Measurements from ENCODE around the gene INTS4. TPM values are rescaled to one million over a fixed set of nuclear protein-coding genes. Genes with fewer than 3 reads are reported as not detected.
"Not testable (repeated sequence)": the region's sequence is repeated elsewhere in the genome, so short reads cannot be mapped to it uniquely, and the experiment has no call there.

Gene INTS4
- total RNA-seq, 1 donor from 2014 or later, result 32.5 TPM

DNA sequence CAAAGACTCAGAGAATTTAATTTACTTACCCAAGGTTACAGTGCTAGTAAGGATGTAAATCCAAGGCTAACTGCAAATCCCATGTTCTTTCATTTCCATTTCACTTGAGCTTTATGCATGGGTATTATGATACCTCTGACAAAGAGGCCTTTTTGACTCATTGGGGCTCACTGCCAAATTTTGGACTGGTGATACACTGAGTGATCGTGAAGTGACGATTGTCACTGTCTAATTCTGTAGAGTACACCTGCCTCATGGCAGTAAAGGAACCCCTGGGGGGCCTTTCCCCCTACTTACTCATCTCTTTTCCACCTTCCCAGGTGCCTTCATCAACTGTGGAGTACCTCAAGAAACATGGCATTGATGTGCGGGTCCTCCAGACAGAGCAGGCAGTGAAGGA, 122.6 kb downstream of the INTS4 start:
- H3K27me3 ChIP-seq (ENCODE audit: control insufficient read depth, insufficient read depth, low read length), result no peaks in the 10 kb centered on the region
- DNase-seq (ENCODE audit: low read depth), result no peak
- H3K36me3 ChIP-seq (ENCODE audit: control insufficient read depth, insufficient read depth, low read length), result peaks cover 1% of the 10 kb centered on the region
- no peak for TF ChIP-seq CTCF (IDR thresholded peaks at IDR 0.05; ENCODE audit: insufficient read depth, low read length, poor library complexity, severe bottlenecking)
- no peak overlapping the region for H3K4me3 ChIP-seq (ENCODE audit: low read depth, low read length)

DNA sequence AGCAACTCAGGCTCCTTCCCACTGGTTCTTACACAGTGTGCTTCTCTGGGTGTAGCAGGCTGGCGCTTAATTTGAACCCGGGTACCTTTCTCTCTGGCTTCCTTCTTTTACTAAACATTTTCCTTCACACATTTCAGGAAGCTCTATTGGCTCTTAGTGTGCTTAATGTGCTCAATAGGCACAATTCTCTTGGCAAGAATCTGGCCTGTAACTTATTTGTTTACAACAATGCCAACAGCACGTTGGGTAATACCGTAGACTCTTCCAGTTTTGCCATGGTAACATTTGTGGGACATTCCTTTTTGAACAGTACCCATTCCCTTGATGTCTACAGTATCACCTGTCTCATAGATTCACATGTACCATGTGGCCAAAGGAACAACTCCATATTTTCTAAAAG, 125.7 kb downstream of the INTS4 start:
- Histone ChIP-seq H3K27me3 (ENCODE audit: control insufficient read depth, insufficient read depth, low read length) (no peaks in the 10 kb centered on the region), H3K4me3 (ENCODE audit: low read depth, low read length) (no peak overlapping the region), H3K36me3 (ENCODE audit: control insufficient read depth, insufficient read depth, low read length) (peaks cover 1% of the 10 kb centered on the region)
- DNase-seq (ENCODE audit: low read depth), result no peak
- TF ChIP-seq CTCF (IDR thresholded peaks at IDR 0.05; ENCODE audit: insufficient read depth, low read length, poor library complexity, severe bottlenecking), result no peak

DNA sequence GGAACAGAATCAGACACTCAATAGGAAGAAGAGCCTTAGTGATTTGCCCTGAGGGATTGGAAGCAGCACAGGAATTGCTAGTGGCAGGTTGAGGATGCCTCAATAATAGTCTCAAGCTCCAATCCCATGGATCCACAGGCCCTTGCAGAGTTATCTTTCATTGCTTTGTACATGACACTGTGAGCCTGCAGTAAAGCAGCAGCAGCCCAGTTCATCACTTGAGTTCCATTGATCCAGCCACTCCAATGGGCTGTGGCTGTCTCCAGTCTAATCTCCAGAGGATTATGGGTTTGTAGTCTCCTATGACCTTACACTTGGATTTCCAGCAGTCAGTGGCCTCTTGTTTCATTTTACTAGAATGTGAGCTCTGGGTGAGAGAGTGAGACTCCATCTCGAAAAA, 128.1 kb downstream of the INTS4 start:
- Histone ChIP-seq H3K27me3 (ENCODE audit: control insufficient read depth, insufficient read depth, low read length) (no peaks in the 10 kb centered on the region), H3K4me3 (ENCODE audit: low read depth, low read length) (no peak overlapping the region), H3K36me3 (ENCODE audit: control insufficient read depth, insufficient read depth, low read length) (peaks cover 1% of the 10 kb centered on the region)
- no peak for DNase-seq (ENCODE audit: low read depth)
- TF ChIP-seq CTCF (IDR thresholded peaks at IDR 0.05; ENCODE audit: insufficient read depth, low read length, poor library complexity, severe bottlenecking), result no peak

- Histone ChIP-seq H3K27me3 (ENCODE audit: control insufficient read depth, insufficient read depth, low read length) (no peaks in the 10 kb centered on the region), H3K4me3 (ENCODE audit: low read depth, low read length) (no peak overlapping the region), H3K36me3 (ENCODE audit: control insufficient read depth, insufficient read depth, low read length) (peaks cover 1% of the 10 kb centered on the region)
- no peak for DNase-seq (ENCODE audit: low read depth)
- no peak for TF ChIP-seq CTCF (IDR thresholded peaks at IDR 0.05; ENCODE audit: insufficient read depth, low read length, poor library complexity, severe bottlenecking)
These were observed 128.7 kb downstream of the INTS4 start for GRCh38 chr11:77865805-77866204.

GRCh38 chr11:77861444-77861843, 133.0 kb downstream of the INTS4 start:
- H3K4me3 ChIP-seq (ENCODE audit: low read depth, low read length); H3K36me3 ChIP-seq (ENCODE audit: control insufficient read depth, insufficient read depth, low read length); DNase-seq (ENCODE audit: low read depth); H3K27me3 ChIP-seq (ENCODE audit: control insufficient read depth, insufficient read depth, low read length): not testable (repeated sequence)

DNA sequence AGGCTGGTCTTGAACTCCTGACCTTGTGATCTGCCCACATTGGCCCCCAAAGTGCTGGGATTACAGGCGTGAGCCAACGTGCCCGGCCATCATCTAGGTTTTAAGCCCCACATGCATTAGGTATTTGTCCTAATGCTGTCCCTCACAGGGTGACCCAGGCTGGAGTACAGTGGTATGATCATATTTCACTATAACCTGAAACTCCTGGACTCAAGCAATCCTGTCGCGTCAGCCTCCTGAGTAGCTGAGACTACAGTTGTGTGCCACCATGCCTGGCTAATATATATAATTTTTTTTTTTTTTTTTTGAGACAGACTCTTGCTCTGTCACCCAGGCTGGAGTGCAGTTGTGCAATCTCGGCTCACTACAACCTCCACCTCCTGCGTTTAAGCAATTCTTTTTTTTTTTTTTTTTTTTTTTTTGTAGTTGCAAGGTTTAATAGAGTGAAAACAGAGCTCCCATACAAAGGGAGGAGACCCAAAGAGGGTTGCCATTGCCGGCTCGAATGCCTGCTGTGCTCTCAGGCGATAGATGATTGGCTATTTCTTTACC, 136.5 kb downstream of the INTS4 start:
- not testable (repeated sequence) for H3K27me3 ChIP-seq (ENCODE audit: control insufficient read depth, insufficient read depth, low read length); DNase-seq (ENCODE audit: low read depth); H3K36me3 ChIP-seq (ENCODE audit: control insufficient read depth, insufficient read depth, low read length)

DNA sequence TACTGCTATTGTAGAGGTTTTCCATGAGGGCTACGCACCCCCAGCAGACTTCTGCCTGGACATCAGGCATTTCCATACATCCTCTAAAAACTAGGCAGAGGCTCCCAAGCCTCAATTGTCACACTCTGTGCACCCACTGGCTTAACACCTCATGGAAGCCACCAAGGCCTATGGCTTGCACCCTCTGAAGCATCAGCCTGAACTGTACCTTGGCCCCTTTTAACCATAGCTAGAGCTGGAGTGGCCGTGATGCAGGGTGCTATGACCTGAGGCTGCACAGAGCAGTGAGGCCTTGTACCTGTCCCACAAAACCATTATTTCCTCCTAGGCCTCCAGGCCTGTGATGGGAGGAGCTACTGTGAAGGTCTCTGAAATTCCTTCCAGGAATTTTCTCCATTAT, 139.6 kb downstream of the INTS4 start:
- DNase-seq (ENCODE audit: low read depth), result no peak
- H3K4me3 ChIP-seq (ENCODE audit: low read depth, low read length), result no peak overlapping the region
- H3K36me3 ChIP-seq (ENCODE audit: control insufficient read depth, insufficient read depth, low read length), result no peaks in the 10 kb centered on the region
- TF ChIP-seq CTCF (IDR thresholded peaks at IDR 0.05; ENCODE audit: insufficient read depth, low read length, poor library complexity, severe bottlenecking), result no peak
- H3K27me3 ChIP-seq (ENCODE audit: control insufficient read depth, insufficient read depth, low read length), result no peaks in the 10 kb centered on the region

More for the DNA sequence above, 136.5 kb downstream of the INTS4 start:
- H3K4me3 ChIP-seq (ENCODE audit: low read depth, low read length), result not testable (repeated sequence)
